ENCODE data around the gene HPSE2. TPM values are rescaled to one million over a fixed set of nuclear protein-coding genes. Genes with fewer than 3 reads are reported as not detected.

Gene HPSE2
- total RNA-seq, 2 experiments from 2014 or later = 0.14 to 0.28 TPM

GRCh38 chr10:98858525-98858924 is 377.1 kb downstream of the HPSE2 start:
- Mint-ChIP-seq H3K36me3 (no peaks in the 10 kb centered on the region), H3K4me3 (no peak overlapping the region), H3K27ac (no peak overlapping the region), H3K27me3 (peaks cover 2% of the 10 kb centered on the region), H3K9me3 (no peaks in the 10 kb centered on the region), H3K4me1 (no peaks in the 10 kb centered on the region)
- POLR2A ChIA-PET = no interaction called here
- DNase-seq (no peak), ATAC-seq (ENCODE audit: low read depth) (no peak)

- H3K27me3 Mint-ChIP-seq = no peaks in the 10 kb centered on the region
- H3K9me3 Mint-ChIP-seq = no peaks in the 10 kb centered on the region
- POLR2A ChIA-PET = no interaction called here
- no peak for ATAC-seq (ENCODE audit: low read depth)
- no peak overlapping the region for H3K27ac Mint-ChIP-seq
- DNase-seq = no peak
- H3K36me3 Mint-ChIP-seq = no peaks in the 10 kb centered on the region
- no peak overlapping the region for H3K4me3 Mint-ChIP-seq
- no peaks in the 10 kb centered on the region for H3K4me1 Mint-ChIP-seq
These were observed 380.1 kb downstream of the HPSE2 start for GRCh38 chr10:98855403-98856189.

- POLR2A ChIA-PET = no interaction called here
- Mint-ChIP-seq H3K9me3 (no peaks in the 10 kb centered on the region), H3K36me3 (no peaks in the 10 kb centered on the region), H3K4me3 (no peak overlapping the region), H3K27me3 (no peaks in the 10 kb centered on the region), H3K27ac (no peak overlapping the region), H3K4me1 (no peaks in the 10 kb centered on the region)
- DNase-seq (no peak), ATAC-seq (ENCODE audit: low read depth) (no peak)
These were observed 383.0 kb downstream of the HPSE2 start for GRCh38 chr10:98852686-98853085.

GRCh38 chr10:98848361-98848760 is 387.3 kb downstream of the HPSE2 start:
- H3K4me1 Mint-ChIP-seq = no peaks in the 10 kb centered on the region
- H3K27me3 Mint-ChIP-seq = no peaks in the 10 kb centered on the region
- no peak overlapping the region for H3K27ac Mint-ChIP-seq
- H3K4me3 Mint-ChIP-seq = no peak overlapping the region
- H3K9me3 Mint-ChIP-seq = no peaks in the 10 kb centered on the region
- POLR2A ChIA-PET = no interaction called here
- H3K36me3 Mint-ChIP-seq = no peaks in the 10 kb centered on the region
- no peak for ATAC-seq (ENCODE audit: low read depth)
- DNase-seq = no peak

GRCh38 chr10:98846787-98847186 is 388.9 kb downstream of the HPSE2 start:
- H3K27me3 Mint-ChIP-seq = no peaks in the 10 kb centered on the region
- no peaks in the 10 kb centered on the region for H3K4me1 Mint-ChIP-seq
- no peak overlapping the region for H3K27ac Mint-ChIP-seq
- H3K9me3 Mint-ChIP-seq = no peaks in the 10 kb centered on the region
- POLR2A ChIA-PET = no interaction called here
- ATAC-seq (ENCODE audit: low read depth) = no peak
- H3K36me3 Mint-ChIP-seq = no peaks in the 10 kb centered on the region
- no peak for DNase-seq
- H3K4me3 Mint-ChIP-seq = no peak overlapping the region

GRCh38 chr10:98833542-98833941 is 402.1 kb downstream of the HPSE2 start:
- DNase-seq = no peak
- no peaks in the 10 kb centered on the region for H3K36me3 Mint-ChIP-seq
- ATAC-seq (ENCODE audit: low read depth) = no peak
- H3K4me3 Mint-ChIP-seq = no peak overlapping the region
- H3K27ac Mint-ChIP-seq = no peak overlapping the region
- no peaks in the 10 kb centered on the region for H3K27me3 Mint-ChIP-seq
- POLR2A ChIA-PET = no interaction called here
- H3K4me1 Mint-ChIP-seq = no peaks in the 10 kb centered on the region
- no peaks in the 10 kb centered on the region for H3K9me3 Mint-ChIP-seq

- H3K27ac Mint-ChIP-seq = no peak overlapping the region
- no peaks in the 10 kb centered on the region for H3K27me3 Mint-ChIP-seq
- DNase-seq (no peak), ATAC-seq (ENCODE audit: low read depth) (no peak)
- POLR2A ChIA-PET = no interaction called here
- H3K9me3 Mint-ChIP-seq = no peaks in the 10 kb centered on the region
- no peak overlapping the region for H3K4me3 Mint-ChIP-seq
- no peaks in the 10 kb centered on the region for H3K36me3 Mint-ChIP-seq
- H3K4me1 Mint-ChIP-seq = no peaks in the 10 kb centered on the region
These were observed 402.9 kb downstream of the HPSE2 start for GRCh38 chr10:98832738-98833137.

GRCh38 chr10:98832196-98832595 is 403.5 kb downstream of the HPSE2 start:
- POLR2A ChIA-PET = no interaction called here
- no peak for ATAC-seq (ENCODE audit: low read depth)
- no peaks in the 10 kb centered on the region for H3K36me3 Mint-ChIP-seq
- no peaks in the 10 kb centered on the region for H3K27me3 Mint-ChIP-seq
- no peak for DNase-seq
- H3K4me3 Mint-ChIP-seq = no peak overlapping the region
- no peaks in the 10 kb centered on the region for H3K4me1 Mint-ChIP-seq
- H3K9me3 Mint-ChIP-seq = no peaks in the 10 kb centered on the region
- H3K27ac Mint-ChIP-seq = no peak overlapping the region

- no peak for ATAC-seq (ENCODE audit: low read depth)
- no peaks in the 10 kb centered on the region for H3K9me3 Mint-ChIP-seq
- no peak overlapping the region for H3K27ac Mint-ChIP-seq
- H3K27me3 Mint-ChIP-seq = no peaks in the 10 kb centered on the region
- no peaks in the 10 kb centered on the region for H3K4me1 Mint-ChIP-seq
- no peak for DNase-seq
- POLR2A ChIA-PET = no interaction called here
- H3K4me3 Mint-ChIP-seq = no peak overlapping the region
- H3K36me3 Mint-ChIP-seq = no peaks in the 10 kb centered on the region
These were observed 404.3 kb downstream of the HPSE2 start for GRCh38 chr10:98831391-98831790.

- POLR2A ChIA-PET = no interaction called here
- Mint-ChIP-seq H3K9me3 (no peaks in the 10 kb centered on the region), H3K4me3 (no peak overlapping the region), H3K27ac (no peak overlapping the region), H3K27me3 (no peaks in the 10 kb centered on the region), H3K36me3 (no peaks in the 10 kb centered on the region), H3K4me1 (no peaks in the 10 kb centered on the region)
- DNase-seq = no peak
- no peak for ATAC-seq (ENCODE audit: low read depth)
These were observed 409.9 kb downstream of the HPSE2 start for GRCh38 chr10:98825741-98826140.

GRCh38 chr10:98817396-98817795 is 418.3 kb downstream of the HPSE2 start:
- POLR2A ChIA-PET = interaction anchor here (0.6 kb wide), 1 partner anchor 296 kb away, joined by 3 read pairs; no protein-coding TSS in a partner anchor
- H3K4me3 Mint-ChIP-seq = no peak overlapping the region
- no peaks in the 10 kb centered on the region for H3K27me3 Mint-ChIP-seq
- no peaks in the 10 kb centered on the region for H3K4me1 Mint-ChIP-seq
- no peak for DNase-seq
- no peak overlapping the region for H3K27ac Mint-ChIP-seq
- ATAC-seq (ENCODE audit: low read depth) = no peak
- H3K36me3 Mint-ChIP-seq = no peaks in the 10 kb centered on the region
- H3K9me3 Mint-ChIP-seq = no peaks in the 10 kb centered on the region

- Mint-ChIP-seq H3K36me3 (no peaks in the 10 kb centered on the region), H3K4me3 (no peak overlapping the region), H3K4me1 (no peaks in the 10 kb centered on the region), H3K27me3 (no peaks in the 10 kb centered on the region), H3K9me3 (no peaks in the 10 kb centered on the region), H3K27ac (no peak overlapping the region)
- ATAC-seq (ENCODE audit: low read depth) (no peak), DNase-seq (no peak)
- POLR2A ChIA-PET = no interaction called here
These were observed 420.4 kb downstream of the HPSE2 start for GRCh38 chr10:98815039-98815885.

GRCh38 chr10:98814470-98814869 is 421.2 kb downstream of the HPSE2 start:
- ATAC-seq (ENCODE audit: low read depth) = no peak
- no peak for DNase-seq
- Mint-ChIP-seq H3K4me1 (no peaks in the 10 kb centered on the region), H3K4me3 (no peak overlapping the region), H3K9me3 (no peaks in the 10 kb centered on the region), H3K27ac (no peak overlapping the region), H3K36me3 (no peaks in the 10 kb centered on the region), H3K27me3 (no peaks in the 10 kb centered on the region)
- POLR2A ChIA-PET = no interaction called here

GRCh38 chr10:98808282-98808892 is 427.3 kb downstream of the HPSE2 start:
- Mint-ChIP-seq H3K27ac (no peak overlapping the region), H3K4me3 (no peak overlapping the region), H3K27me3 (no peaks in the 10 kb centered on the region), H3K4me1 (no peaks in the 10 kb centered on the region), H3K9me3 (no peaks in the 10 kb centered on the region), H3K36me3 (no peaks in the 10 kb centered on the region)
- POLR2A ChIA-PET = no interaction called here
- ATAC-seq (ENCODE audit: low read depth) (no peak), DNase-seq (no peak)

All from activated naive CD8-positive, alpha-beta T cell treated with anti-CD3 and anti-CD28 coated beads, Interleukin-2, amount 10 ng/mL, durations not matched to agents 7 days and 5 days (primary cell).